Measurements from ENCODE around the gene COX7A2L.

Gene COX7A2L

DNA sequence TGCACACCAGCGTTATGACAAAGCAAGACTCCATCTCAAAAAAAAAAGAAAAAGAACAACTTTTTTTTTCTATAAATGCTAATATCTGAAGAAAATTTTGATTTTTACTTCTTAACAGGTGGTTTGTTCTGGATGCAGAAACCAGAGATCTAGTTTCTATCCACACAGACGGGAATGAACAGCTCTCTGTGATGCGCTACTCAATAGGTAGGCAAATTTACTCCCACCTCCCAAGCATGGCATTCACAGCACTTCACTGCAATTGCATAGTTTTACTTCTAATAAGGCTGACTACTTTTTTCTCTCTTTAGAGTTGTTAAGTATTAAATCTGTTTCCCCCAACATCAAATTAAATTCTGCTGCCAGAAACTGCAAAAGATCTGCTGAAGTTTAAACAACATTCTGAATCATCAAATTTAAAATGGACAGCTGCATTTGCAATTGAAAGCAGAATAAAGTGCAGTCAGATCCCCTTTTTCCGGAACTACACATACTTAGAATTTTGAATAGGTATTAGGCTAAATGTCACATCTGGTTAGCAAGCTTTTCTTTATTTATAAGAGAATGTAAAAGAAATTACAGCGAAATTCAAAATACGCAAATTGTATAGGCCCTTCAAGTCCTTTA lies 45.1 kb downstream of the COX7A2L start:
- no peak for FAIRE-seq

DNA sequence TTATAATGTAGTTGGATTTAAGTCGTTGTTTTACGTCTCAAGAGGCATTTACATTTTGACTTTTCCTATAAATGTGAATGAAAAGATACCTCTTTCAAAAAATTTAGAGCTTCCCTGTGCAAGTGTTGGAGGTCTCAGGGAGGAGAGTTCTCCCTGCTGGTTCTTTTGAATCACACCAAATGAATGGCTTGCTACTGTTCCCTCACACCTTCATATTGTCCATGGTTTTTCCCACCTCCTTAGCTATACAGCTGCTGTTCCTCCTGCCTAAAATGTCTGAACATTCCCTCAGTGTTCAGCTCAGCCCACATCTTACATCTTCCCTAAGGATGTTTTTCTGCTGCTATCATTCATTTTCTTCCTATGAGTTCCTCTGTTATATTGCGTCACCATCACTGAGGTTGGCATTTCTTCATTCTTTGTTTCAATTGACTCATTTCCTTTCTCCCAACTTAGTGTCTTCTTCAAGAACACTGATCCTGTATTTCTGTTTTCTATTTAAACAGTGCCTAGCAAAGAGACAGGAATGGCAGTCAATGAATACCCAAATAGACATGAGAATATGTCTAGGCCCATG lies 46.0 kb downstream of the COX7A2L start:
- no peak for FAIRE-seq

GRCh38 chr2:42312106-42312505 lies 48.9 kb downstream of the COX7A2L start:
- no peak for FAIRE-seq

- FAIRE-seq: no peak
Observed at GRCh38 chr2:42310007-42310515, 51.0 kb downstream of the COX7A2L start.

DNA sequence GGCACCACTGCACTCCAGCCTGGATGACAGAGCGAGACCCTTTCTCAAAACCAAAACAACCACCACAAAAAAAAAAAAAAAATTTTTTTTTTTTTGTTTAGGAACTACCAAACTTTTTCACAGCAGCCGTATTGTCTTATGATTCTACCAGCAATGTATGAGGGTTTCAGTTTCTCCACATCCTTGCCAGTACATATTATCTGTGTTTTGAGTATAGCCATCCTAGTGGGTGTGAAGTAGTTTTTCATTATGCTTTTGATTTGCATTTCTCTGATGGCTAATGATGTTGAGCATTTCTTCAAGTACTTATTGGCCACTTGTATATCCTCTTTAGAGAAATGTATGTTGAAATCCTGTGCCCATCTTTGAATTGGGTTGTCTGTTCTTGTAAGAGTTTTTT lies 51.7 kb downstream of the COX7A2L start:
- FAIRE-seq: no peak

DNA sequence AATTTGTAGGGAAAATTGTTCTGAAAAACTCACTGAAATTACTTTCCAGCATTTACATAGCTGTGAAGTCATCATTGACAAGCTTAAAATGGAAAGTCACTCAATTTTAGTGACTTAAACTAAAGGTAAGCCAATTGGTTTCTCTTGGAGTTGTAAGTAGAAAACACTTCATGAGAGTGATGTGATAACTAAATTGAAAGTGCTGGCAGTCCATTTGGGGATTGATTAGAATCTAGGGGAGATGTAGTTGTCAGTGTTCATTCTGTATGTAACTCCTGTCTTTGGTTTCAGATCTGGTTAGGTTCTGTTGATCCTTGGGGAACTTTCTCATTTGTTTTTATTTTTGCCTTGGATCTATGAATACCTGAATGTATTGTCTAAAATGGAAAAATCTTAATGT lies 53.8 kb downstream of the COX7A2L start:
- FAIRE-seq: no peak

GRCh38 chr2:42304059-42304713 lies 56.8 kb downstream of the COX7A2L start:
- no peak for FAIRE-seq

DNA sequence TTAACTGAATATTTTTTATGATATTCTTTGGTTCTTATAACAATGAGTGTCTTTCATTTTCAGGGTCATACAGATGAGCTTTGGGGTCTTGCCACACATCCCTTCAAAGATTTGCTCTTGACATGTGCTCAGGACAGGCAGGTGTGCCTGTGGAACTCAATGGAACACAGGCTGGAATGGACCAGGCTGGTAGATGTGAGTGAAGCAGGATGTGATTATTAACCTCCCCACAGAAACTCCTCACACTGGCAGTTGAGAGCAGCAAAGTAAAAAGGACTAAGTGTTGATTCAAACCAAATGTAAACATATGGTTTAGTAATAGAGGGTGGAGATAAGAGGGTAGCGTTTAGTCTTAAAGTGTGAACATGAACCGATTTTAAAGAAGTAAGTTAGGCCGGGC lies 57.8 kb downstream of the COX7A2L start:
- no peak for FAIRE-seq

- FAIRE-seq: no peak
Observed at GRCh38 chr2:42300527-42300926, 60.5 kb downstream of the COX7A2L start.
